ENCODE results near the gene SLC8A3. TPM values are rescaled to one million over a fixed set of nuclear protein-coding genes. Genes with fewer than 3 reads are reported as not detected.

SLC8A3 gene
- total and polyA plus RNA-seq, 9 of the 15 experiments (the other 6 are each of a cell fraction or from before 2014, with no cell fraction given) = not detected

GRCh38 chr14:70237710-70238109 lies 49.0 kb upstream of the SLC8A3 start (continued):
- TF ChIP-seq ZBTB49 (CRISPR knock-in tag; IDR thresholded peaks at IDR 0.05; ENCODE audit: borderline replicate concordance) (no peak), GTF2A2 (tag; IDR thresholded peaks at IDR 0.05) (no peak), FOXO4 (CRISPR knock-in tag; IDR thresholded peaks at IDR 0.05) (no peak), NR4A1 (CRISPR knock-in tag; IDR thresholded peaks at IDR 0.05) (no peak), NR4A1 (tag; IDR thresholded peaks at IDR 0.05) (peak; percentile 76; the same call in 1 of the 2 replicates), DACH1 (IDR thresholded peaks at IDR 0.05; ENCODE audit: partially characterized antibody) (peak; percentile 43), CHD4 (IDR thresholded peaks at IDR 0.05; ENCODE audit: insufficient read depth, insufficient replicate concordance, low read depth, low read length, poor library complexity, severe bottlenecking) (no peak), HDAC2 (IDR thresholded peaks at IDR 0.05) (peak; percentile 91), SNRNP70 (optimal IDR thresholded peaks at IDR 0.05; ENCODE audit: low read depth, low read length) (no peak)
- TF ChIP-seq, protein P1, sequence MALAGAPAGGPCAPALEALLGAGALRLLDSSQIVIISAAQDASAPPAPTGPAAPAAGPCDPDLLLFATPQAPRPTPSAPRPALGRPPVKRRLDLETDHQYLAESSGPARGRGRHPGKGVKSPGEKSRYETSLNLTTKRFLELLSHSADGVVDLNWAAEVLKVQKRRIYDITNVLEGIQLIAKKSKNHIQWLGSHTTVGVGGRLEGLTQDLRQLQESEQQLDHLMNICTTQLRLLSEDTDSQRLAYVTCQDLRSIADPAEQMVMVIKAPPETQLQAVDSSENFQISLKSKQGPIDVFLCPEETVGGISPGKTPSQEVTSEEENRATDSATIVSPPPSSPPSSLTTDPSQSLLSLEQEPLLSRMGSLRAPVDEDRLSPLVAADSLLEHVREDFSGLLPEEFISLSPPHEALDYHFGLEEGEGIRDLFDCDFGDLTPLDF (CRISPR knock-in tag; IDR thresholded peaks at IDR 0.05) = no peak
- TF ChIP-seq, protein P2, sequence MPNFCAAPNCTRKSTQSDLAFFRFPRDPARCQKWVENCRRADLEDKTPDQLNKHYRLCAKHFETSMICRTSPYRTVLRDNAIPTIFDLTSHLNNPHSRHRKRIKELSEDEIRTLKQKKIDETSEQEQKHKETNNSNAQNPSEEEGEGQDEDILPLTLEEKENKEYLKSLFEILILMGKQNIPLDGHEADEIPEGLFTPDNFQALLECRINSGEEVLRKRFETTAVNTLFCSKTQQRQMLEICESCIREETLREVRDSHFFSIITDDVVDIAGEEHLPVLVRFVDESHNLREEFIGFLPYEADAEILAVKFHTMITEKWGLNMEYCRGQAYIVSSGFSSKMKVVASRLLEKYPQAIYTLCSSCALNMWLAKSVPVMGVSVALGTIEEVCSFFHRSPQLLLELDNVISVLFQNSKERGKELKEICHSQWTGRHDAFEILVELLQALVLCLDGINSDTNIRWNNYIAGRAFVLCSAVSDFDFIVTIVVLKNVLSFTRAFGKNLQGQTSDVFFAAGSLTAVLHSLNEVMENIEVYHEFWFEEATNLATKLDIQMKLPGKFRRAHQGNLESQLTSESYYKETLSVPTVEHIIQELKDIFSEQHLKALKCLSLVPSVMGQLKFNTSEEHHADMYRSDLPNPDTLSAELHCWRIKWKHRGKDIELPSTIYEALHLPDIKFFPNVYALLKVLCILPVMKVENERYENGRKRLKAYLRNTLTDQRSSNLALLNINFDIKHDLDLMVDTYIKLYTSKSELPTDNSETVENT (CRISPR knock-in tag; IDR thresholded peaks at IDR 0.05) = no peak
- TF ChIP-seq, protein P3, sequence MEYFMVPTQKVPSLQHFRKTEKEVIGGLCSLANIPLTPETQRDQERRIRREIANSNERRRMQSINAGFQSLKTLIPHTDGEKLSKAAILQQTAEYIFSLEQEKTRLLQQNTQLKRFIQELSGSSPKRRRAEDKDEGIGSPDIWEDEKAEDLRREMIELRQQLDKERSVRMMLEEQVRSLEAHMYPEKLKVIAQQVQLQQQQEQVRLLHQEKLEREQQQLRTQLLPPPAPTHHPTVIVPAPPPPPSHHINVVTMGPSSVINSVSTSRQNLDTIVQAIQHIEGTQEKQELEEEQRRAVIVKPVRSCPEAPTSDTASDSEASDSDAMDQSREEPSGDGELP (CRISPR knock-in tag; IDR thresholded peaks at IDR 0.05; ENCODE audit: borderline replicate concordance) = peak; percentile 86
- TF ChIP-seq, protein P4, sequence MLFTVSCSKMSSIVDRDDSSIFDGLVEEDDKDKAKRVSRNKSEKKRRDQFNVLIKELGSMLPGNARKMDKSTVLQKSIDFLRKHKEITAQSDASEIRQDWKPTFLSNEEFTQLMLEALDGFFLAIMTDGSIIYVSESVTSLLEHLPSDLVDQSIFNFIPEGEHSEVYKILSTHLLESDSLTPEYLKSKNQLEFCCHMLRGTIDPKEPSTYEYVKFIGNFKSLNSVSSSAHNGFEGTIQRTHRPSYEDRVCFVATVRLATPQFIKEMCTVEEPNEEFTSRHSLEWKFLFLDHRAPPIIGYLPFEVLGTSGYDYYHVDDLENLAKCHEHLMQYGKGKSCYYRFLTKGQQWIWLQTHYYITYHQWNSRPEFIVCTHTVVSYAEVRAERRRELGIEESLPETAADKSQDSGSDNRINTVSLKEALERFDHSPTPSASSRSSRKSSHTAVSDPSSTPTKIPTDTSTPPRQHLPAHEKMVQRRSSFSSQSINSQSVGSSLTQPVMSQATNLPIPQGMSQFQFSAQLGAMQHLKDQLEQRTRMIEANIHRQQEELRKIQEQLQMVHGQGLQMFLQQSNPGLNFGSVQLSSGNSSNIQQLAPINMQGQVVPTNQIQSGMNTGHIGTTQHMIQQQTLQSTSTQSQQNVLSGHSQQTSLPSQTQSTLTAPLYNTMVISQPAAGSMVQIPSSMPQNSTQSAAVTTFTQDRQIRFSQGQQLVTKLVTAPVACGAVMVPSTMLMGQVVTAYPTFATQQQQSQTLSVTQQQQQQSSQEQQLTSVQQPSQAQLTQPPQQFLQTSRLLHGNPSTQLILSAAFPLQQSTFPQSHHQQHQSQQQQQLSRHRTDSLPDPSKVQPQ (CRISPR knock-in tag; IDR thresholded peaks at IDR 0.05; ENCODE audit: borderline replicate concordance) = no peak; the same call in 1 of the 2 replicates
